ENCODE data around the gene CMPK2.

Gene CMPK2

GRCh38 chr2:6810961-6811360 lies 54.7 kb downstream of the CMPK2 start:
- DNase-seq (ENCODE audit: low read depth): no peak

- no peak for DNase-seq (ENCODE audit: low read depth)
Observed at GRCh38 chr2:6808426-6808825, 57.3 kb downstream of the CMPK2 start.

- DNase-seq (ENCODE audit: low read depth): no peak
Observed at GRCh38 chr2:6806604-6807003, 59.1 kb downstream of the CMPK2 start.

GRCh38 chr2:6800553-6800952 lies 65.2 kb downstream of the CMPK2 start:
- DNase-seq (ENCODE audit: low read depth): no peak

Measured in GM04504 (cell line).